OCI-LY3 (cell line): ENCODE results near the gene NPBWR2.
A peak's percentile ranks its signal among the peaks of the same experiment; 100 is the strongest.

Experiments used
- H2AFZ ChIP-seq: fragments of 200-600, 300-600 bp; shearing (Covaris generic); 2 replicates; pipeline ENCODE4 v1.6.0; 2014; ENCODE audit warnings: antibody characterized with exemption, low read depth, low read length
- H3K27ac ChIP-seq: fragments of 200-600, 300-600 bp; sonication (generic); 2 replicates; pipeline ENCODE4 v1.5.1; 2014; ENCODE audit warnings: mild to moderate bottlenecking, low read length, moderate library complexity, mixed read lengths
- H3K27me3 ChIP-seq: fragments of 200-600, 300-600 bp; sonication (generic); 2 replicates; pipeline ENCODE4 v1.6.1; 2014; ENCODE audit warnings: low read depth, low read length, mixed read lengths
- H3K36me3 ChIP-seq: fragments of 200-600, 300-600 bp; sonication (generic); replicated peaks from 2 replicates; pipeline ENCODE3; 2014; ENCODE audit warnings: low read depth, low read length, mixed read lengths
- H3K4me1 ChIP-seq: fragments of 300-600, 200-600 bp; sonication (generic); 2 replicates; pipeline ENCODE4 v1.6.1; 2014; ENCODE audit warnings: low read length, mixed read lengths
- H3K4me2 ChIP-seq: fragments of 200-600, 300-600 bp; sonication (generic); 2 replicates; pipeline ENCODE4 v1.6.1; 2014; ENCODE audit warnings: low read length, mixed read lengths
- H3K4me3 ChIP-seq: fragments of 300-600, 200-600 bp; sonication (generic); 2 replicates; pipeline ENCODE4 v1.5.1; 2014; ENCODE audit warnings: antibody characterized with exemption, mild to moderate bottlenecking, low read length, moderate library complexity
- H3K79me2 ChIP-seq: fragments of 300-600, 200-600 bp; shearing (Covaris generic); 2 replicates; pipeline ENCODE4 v1.6.1; 2014; ENCODE audit warnings: mild to moderate bottlenecking, low read length, mixed read lengths
- H3K9ac ChIP-seq: fragments of 300-600, 200-600 bp; shearing (Covaris generic); 2 replicates; pipeline ENCODE4 v1.6.0; 2014; ENCODE audit warnings: mild to moderate bottlenecking, low read length, moderate library complexity
- H3K9me3 ChIP-seq: fragments of 200-600, 300-600 bp; shearing (Covaris generic); 2 replicates; pipeline ENCODE4 v1.6.1; 2014; ENCODE audit warnings: low read length, mixed read lengths; ENCODE audit not compliant: insufficient read depth
- H4K20me1 ChIP-seq: fragments of 200-600, 300-600 bp; sonication (generic); 2 replicates; pipeline ENCODE4 v1.6.1; 2016; ENCODE audit warnings: low read length, mixed read lengths; ENCODE audit not compliant: insufficient read depth
- EZH2phosphoT487 ChIP-seq: fragments of 200-600 bp; shearing (Covaris generic); IDR thresholded peaks from 2 replicates; pipeline ENCODE4 v1.6.1; 2018; ENCODE audit warnings: antibody characterized with exemption, mixed run types, low read depth
- TF ChIP-seq, protein P1 (sequence below): fragments of 200-600, 300-600 bp; sonication (generic); IDR thresholded peaks from 2 replicates; pipeline ENCODE4 v1.5.1; 2014; ENCODE audit warnings: antibody characterized with exemption, low read length, low read depth

Gene NPBWR2

GRCh38 chr20:64086801-64087200, 20.6 kb downstream of the NPBWR2 start:
- Histone ChIP-seq H4K20me1 (0 out of 2 replicates have a peak, but pooled peaks cover 4% of the 10 kb centered on the region), H3K9me3 (no peaks in the 10 kb centered on the region), H3K36me3 (no peaks in the 10 kb centered on the region), H2AFZ (no peak overlapping the region), H3K27ac (no peak overlapping the region), H3K4me2 (no peak overlapping the region), H3K27me3 (peaks cover 24% of the 10 kb centered on the region), H3K4me1 (peaks cover 5% of the 10 kb centered on the region), H3K4me3 (no peak overlapping the region), H3K9ac (no peak overlapping the region), H3K79me2 (no peaks in the 10 kb centered on the region)
- TF ChIP-seq EZH2phosphoT487: no peak
- TF ChIP-seq, protein P1, sequence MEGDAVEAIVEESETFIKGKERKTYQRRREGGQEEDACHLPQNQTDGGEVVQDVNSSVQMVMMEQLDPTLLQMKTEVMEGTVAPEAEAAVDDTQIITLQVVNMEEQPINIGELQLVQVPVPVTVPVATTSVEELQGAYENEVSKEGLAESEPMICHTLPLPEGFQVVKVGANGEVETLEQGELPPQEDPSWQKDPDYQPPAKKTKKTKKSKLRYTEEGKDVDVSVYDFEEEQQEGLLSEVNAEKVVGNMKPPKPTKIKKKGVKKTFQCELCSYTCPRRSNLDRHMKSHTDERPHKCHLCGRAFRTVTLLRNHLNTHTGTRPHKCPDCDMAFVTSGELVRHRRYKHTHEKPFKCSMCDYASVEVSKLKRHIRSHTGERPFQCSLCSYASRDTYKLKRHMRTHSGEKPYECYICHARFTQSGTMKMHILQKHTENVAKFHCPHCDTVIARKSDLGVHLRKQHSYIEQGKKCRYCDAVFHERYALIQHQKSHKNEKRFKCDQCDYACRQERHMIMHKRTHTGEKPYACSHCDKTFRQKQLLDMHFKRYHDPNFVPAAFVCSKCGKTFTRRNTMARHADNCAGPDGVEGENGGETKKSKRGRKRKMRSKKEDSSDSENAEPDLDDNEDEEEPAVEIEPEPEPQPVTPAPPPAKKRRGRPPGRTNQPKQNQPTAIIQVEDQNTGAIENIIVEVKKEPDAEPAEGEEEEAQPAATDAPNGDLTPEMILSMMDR: no peak

GRCh38 chr20:64084685-64085152, 22.6 kb downstream of the NPBWR2 start:
- peaks cover 24% of the 10 kb centered on the region for H3K27me3 ChIP-seq
- H4K20me1 ChIP-seq: no peaks in the 10 kb centered on the region
- H3K4me3 ChIP-seq: no peak overlapping the region
- no peak overlapping the region for H2AFZ ChIP-seq
- H3K4me1 ChIP-seq: peaks cover 9% of the 10 kb centered on the region
- no peak overlapping the region for H3K9ac ChIP-seq
- no peaks in the 10 kb centered on the region for H3K9me3 ChIP-seq
- H3K36me3 ChIP-seq: no peaks in the 10 kb centered on the region
- no peaks in the 10 kb centered on the region for H3K79me2 ChIP-seq
- TF ChIP-seq, protein P1: no peak
- no peak for TF ChIP-seq EZH2phosphoT487
- H3K4me2 ChIP-seq: no peak overlapping the region
- no peak overlapping the region for H3K27ac ChIP-seq

GRCh38 chr20:64083804-64084684, 23.3 kb downstream of the NPBWR2 start, which contains the start of gene LKAAEAR1:
Gene LKAAEAR1, minus strand, starts transcription at chr20:64084398. Its CDS starts 179 bp downstream, at chr20:64084219.
- H3K9ac ChIP-seq: peak within 1 kb of the TSS; percentile 31; the same call in 1 of the 2 replicates
- no peaks in the 10 kb centered on the region for H3K36me3 ChIP-seq
- peak within 1 kb of the TSS; percentile 77 for H3K4me3 ChIP-seq
- peaks cover 9% of the 10 kb centered on the region for H3K4me1 ChIP-seq
- peaks cover 24% of the 10 kb centered on the region for H3K27me3 ChIP-seq
- peak within 1 kb of the TSS; percentile 90 for H3K4me2 ChIP-seq
- no peaks in the 10 kb centered on the region for H4K20me1 ChIP-seq
- peaks cover 3% of the 10 kb centered on the region for H3K79me2 ChIP-seq
- TF ChIP-seq, protein P1: no peak
- no peak for TF ChIP-seq EZH2phosphoT487
- H3K9me3 ChIP-seq: no peaks in the 10 kb centered on the region
- no peak within 1 kb of the TSS; the same call in 1 of the 2 replicates for H2AFZ ChIP-seq
- no peak within 1 kb of the TSS for H3K27ac ChIP-seq

DNA sequence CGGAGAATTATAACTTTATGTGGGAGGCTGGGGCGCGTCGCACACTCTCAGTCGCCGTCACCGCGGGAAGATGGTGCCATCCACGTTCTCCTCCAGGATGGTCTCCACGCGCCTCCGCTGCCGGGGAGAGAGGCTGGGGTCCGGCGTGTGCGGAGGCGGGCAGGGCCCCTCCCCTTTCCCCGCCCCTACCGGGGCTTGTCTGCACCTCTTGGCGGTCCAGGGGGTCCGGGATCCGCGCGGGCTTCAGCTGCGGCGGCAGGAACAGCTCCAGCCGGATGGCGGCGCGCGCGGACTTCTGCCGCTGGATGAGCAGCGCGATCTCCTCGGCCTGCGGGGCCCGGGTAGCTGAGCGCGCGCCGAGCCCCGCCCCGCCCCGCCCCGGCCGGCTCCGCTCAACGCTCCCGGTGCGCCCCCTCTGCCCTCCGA, 24.0 kb downstream of the NPBWR2 start:
- H3K4me2 ChIP-seq: peak overlapping the region; percentile 90
- H3K9ac ChIP-seq: peak overlapping the region; percentile 31; the same call in 1 of the 2 replicates
- H3K79me2 ChIP-seq: peaks cover 9% of the 10 kb centered on the region
- H3K4me1 ChIP-seq: peaks cover 11% of the 10 kb centered on the region
- TF ChIP-seq, protein P1: peak; percentile 57
- TF ChIP-seq EZH2phosphoT487: no peak
- H3K27me3 ChIP-seq: peaks cover 24% of the 10 kb centered on the region
- no peak overlapping the region for H3K27ac ChIP-seq
- H4K20me1 ChIP-seq: no peaks in the 10 kb centered on the region
- H3K9me3 ChIP-seq: no peaks in the 10 kb centered on the region
- H3K4me3 ChIP-seq: peak overlapping the region; percentile 77
- no peak overlapping the region; the same call in 1 of the 2 replicates for H2AFZ ChIP-seq
- H3K36me3 ChIP-seq: no peaks in the 10 kb centered on the region
